Hindlimb muscle (tissue), 1 donor: ENCODE results near the gene CD6. TPM values are rescaled to one million over a fixed set of nuclear protein-coding genes. Genes with fewer than 3 reads are reported as not detected.
"Not testable (repeated sequence)": the region's sequence is repeated elsewhere in the genome, so short reads cannot be mapped to it uniquely, and the experiment has no call there.

ENCODE experiments used
- DNase-seq: peaks from one replicate; pipeline ENCODE4 v3.0.0-alpha.2; 2013
- polyA plus RNA-seq: library from polyadenylated mRNA; unstranded; fragments of 120-200 nt; gene quantifications from one replicate; pipeline ENCODE4 v1.2.1, GENCODE V29; 2013; ENCODE audit not compliant: insufficient read length

CD6 gene
- polyA plus RNA-seq, 1 donor: 0.40 TPM

- no peak for DNase-seq
Observed at GRCh38 chr11:61057615-61058014, 86.1 kb downstream of the CD6 start.

GRCh38 chr11:61058583-61059259 lies 87.2 kb downstream of the CD6 start:
- DNase-seq: no peak

GRCh38 chr11:61059260-61059752 lies 87.8 kb downstream of the CD6 start:
- DNase-seq: no peak

GRCh38 chr11:61061081-61061826 lies 89.8 kb downstream of the CD6 start:
- DNase-seq: no peak

DNA sequence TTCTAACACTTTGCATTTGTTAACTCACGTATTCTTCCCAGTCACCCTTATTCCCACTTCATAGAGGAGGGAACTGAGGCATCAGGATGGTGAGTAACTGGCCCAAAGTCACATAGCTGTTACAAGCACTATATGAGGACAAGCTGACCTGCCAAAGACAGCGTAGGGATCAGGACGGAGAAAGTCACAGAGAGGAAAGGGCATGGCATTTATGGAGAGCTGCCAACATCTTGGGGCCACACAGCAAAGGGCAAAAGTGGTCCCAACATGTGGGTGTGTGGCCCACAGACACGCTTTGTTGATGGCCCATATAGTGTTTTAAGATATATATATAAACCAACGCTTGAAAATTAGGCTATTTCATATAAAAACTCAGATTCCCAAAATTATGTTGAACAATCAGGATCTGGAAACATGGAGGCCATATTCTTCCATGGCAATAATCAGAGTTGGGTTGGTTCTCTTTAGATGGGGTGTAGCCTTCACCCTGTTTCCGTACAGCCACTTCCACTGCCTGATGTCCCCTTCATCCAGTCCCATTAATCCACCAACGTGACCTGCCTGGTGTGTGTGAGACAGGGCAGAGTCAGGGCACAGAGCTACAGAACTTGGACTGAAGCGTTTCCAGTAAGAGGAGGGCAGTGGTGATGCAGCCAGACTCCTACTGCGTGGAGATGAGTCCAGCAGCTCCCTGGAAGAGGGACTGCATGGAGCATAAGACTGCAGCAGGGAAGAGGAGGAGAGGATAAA lies 90.9 kb downstream of the CD6 start:
- DNase-seq: no peak

DNA sequence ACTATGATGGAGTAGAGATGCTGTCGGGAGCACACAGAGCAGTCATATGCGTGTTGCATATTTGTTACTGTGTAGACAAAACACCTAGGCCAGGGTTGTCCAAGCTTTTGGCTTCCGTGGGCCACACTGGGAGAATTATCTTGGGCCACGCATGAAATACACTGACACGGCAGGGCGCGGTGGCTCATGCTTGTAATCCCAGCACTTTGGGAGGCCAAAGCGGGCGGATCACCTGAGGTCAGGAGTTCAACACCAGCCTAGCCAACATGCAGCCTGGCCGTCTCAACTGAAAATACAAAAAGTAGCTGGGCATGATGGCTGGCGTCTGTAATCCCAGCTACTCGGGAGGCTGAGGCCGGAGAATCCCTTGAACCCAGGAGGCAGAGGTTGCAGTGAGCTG lies 93.8 kb downstream of the CD6 start:
- DNase-seq: not testable (repeated sequence)

DNA sequence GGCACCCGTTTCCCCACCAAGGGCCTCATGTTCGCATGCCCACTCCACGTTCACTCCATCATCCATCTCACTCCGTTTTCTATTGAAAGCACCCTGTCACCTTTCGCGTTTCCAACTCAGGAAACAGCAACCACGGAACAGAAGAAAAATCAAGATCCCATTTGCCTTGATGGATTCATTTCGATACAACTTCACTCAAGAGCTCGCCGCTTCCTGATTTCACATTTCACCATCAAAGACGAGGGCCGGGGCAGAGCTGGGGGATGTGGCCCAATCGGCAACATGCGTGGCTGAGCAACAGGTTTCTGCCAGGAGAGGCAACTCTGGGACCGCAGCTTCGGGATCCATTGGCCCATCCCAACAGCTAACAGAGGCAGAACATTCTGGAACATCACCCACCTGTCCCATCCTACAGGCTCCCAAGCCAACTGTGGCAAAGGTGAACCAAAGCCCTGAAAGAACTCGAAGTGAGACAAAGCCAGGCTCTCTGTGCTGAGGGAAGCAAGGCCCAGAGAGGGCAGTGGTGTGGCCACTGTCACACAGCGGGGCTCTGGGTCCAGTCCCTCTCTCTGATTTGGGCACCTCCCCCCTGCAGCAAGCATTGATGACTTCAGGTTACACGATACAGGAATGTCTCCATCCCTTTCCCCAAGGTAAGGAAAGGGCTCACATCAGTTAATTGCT lies 94.6 kb downstream of the CD6 start:
- no peak for DNase-seq

DNA sequence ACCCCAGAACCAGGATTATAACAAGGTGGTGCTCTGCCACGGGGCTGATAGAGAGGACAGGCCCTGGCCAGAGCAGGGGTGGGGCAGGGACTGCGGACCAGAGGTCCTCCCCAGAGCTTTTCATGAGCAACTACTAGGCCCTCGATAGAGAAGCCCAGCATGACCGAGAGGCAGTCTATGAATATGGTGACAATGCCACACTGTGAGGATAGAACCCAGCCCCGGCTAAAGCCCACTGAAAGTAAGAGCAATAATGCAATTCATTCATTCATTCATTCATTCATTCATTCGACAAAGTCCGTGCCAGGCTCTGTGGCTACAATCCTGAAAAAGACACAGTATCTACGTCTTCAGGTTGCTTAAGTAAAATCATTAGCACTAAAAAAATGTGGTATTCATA lies 95.2 kb downstream of the CD6 start:
- DNase-seq: no peak

- DNase-seq: no peak
Observed at GRCh38 chr11:61067782-61068446, 96.4 kb downstream of the CD6 start.

GRCh38 chr11:61068581-61068980 lies 97.1 kb downstream of the CD6 start:
- no peak for DNase-seq

DNA sequence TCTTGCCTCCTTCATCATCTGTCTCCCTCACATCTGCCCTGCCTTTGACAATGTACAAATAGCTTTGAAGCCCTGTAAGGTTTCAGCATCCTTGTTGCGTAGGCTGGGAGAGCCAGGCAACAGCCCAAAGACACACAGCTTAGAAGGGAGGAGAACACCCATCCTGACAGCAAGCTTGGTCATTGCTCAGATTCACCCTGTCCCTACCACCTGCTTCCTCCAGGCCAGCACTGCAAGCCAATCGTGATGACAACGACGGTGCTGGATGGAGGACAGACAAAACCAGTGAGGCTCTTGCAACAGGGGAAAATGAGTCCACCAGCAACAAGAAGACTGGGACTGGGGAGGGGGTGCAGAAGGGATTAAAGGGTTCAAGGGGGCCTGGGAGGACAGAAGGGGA lies 97.9 kb downstream of the CD6 start:
- DNase-seq: no peak

Other genes with a start within 250 kb of the CD6 start
- gene MS4A18, start 247.0 kb upstream of the CD6 start, polyA plus RNA-seq: not detected
- gene MS4A15, start 214.8 kb upstream of the CD6 start, polyA plus RNA-seq: not detected
- not detected for gene MS4A10, start 186.3 kb upstream of the CD6 start, polyA plus RNA-seq
- 22.6 TPM for gene CCDC86, start 129.6 kb upstream of the CD6 start, polyA plus RNA-seq
- 0.65 TPM for gene PTGDR2, start 115.7 kb upstream of the CD6 start, polyA plus RNA-seq
- gene ZP1, start 104.1 kb upstream of the CD6 start, polyA plus RNA-seq: 0.36 TPM
- gene PRPF19, start 65.1 kb upstream of the CD6 start, polyA plus RNA-seq: 64.2 TPM
- gene TMEM109, start 57.5 kb upstream of the CD6 start, polyA plus RNA-seq: 102 TPM
- 37.2 TPM for gene TMEM132A, start 47.2 kb upstream of the CD6 start, polyA plus RNA-seq
- gene SLC15A3, start 19.5 kb upstream of the CD6 start, polyA plus RNA-seq: 27.9 TPM
- 0.13 TPM for gene CD5, start 130.8 kb downstream of the CD6 start, polyA plus RNA-seq
- 22.0 TPM for gene VPS37C, start 189.7 kb downstream of the CD6 start, polyA plus RNA-seq
- gene PGA3, start 231.8 kb downstream of the CD6 start, polyA plus RNA-seq: not detected